ENCODE measurements around the gene LDLRAD4.

LDLRAD4 gene

GRCh38 chr18:13199169-13199568 lies 19.4 kb upstream of the LDLRAD4 start:
- Histone ChIP-seq H3K4me3 (ENCODE audit: low read length in 2 of 2) (no peak overlapping the region), H3K9ac (ENCODE audit: low read depth in 1 of 2, low read length in 2 of 2) (no peak overlapping the region), H3K4me1 (ENCODE audit: control insufficient read depth in 2 of 2, insufficient read depth in 2 of 2, low read length in 2 of 2) (no peaks in the 10 kb centered on the region), H3K9me3 (ENCODE audit: control insufficient read depth in 2 of 2, low read length in 2 of 2) (peaks cover 3 to 6% of the 10 kb centered on the region in 2 donors), H3K36me3 (ENCODE audit: control insufficient read depth in 2 of 2, insufficient read depth in 2 of 2, low read length in 2 of 2) (no peaks in the 10 kb centered on the region), H3K27ac (ENCODE audit: low read depth in 2 of 2, low read length in 2 of 2) (no peak overlapping the region), H3K27me3 (ENCODE audit: control insufficient read depth in 2 of 2, insufficient read depth in 2 of 2, low read length in 2 of 2) (no peaks in the 10 kb centered on the region)

DNA sequence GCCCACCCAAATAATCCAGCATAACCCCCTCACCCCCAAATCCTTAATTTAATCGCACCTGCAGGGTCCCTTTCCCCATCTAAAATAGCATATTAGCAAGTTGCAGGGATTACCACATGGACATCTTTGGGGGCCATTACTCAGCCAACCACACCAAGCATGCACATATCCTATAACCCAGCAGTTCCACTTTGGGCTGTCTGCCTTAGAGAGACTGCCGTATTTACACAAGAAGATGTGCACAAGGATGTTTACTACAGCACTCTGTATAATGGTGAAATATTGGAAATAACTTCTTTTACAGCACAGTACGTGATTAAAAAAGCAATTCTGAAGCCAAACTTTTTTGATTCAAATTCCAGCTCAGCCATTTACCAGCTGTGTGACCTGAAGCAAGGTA lies 17.3 kb upstream of the LDLRAD4 start:
- Histone ChIP-seq H3K9ac (ENCODE audit: low read depth in 1 of 2, low read length in 2 of 2) (no peak overlapping the region), H3K27me3 (ENCODE audit: control insufficient read depth in 2 of 2, insufficient read depth in 2 of 2, low read length in 2 of 2) (no peaks in the 10 kb centered on the region), H3K36me3 (ENCODE audit: control insufficient read depth in 2 of 2, insufficient read depth in 2 of 2, low read length in 2 of 2) (no peaks in the 10 kb centered on the region), H3K4me1 (ENCODE audit: control insufficient read depth in 2 of 2, insufficient read depth in 2 of 2, low read length in 2 of 2) (no peaks in the 10 kb centered on the region), H3K27ac (ENCODE audit: low read depth in 2 of 2, low read length in 2 of 2) (no peak overlapping the region), H3K9me3 (ENCODE audit: control insufficient read depth in 2 of 2, low read length in 2 of 2) (peaks cover 3 to 6% of the 10 kb centered on the region in 2 donors), H3K4me3 (ENCODE audit: low read length in 2 of 2) (no peak overlapping the region)

GRCh38 chr18:13202571-13202970 lies 16.0 kb upstream of the LDLRAD4 start:
- Histone ChIP-seq H3K27ac (ENCODE audit: low read depth in 2 of 2, low read length in 2 of 2) (no peak overlapping the region), H3K9ac (ENCODE audit: low read depth in 1 of 2, low read length in 2 of 2) (no peak overlapping the region), H3K27me3 (ENCODE audit: control insufficient read depth in 2 of 2, insufficient read depth in 2 of 2, low read length in 2 of 2) (no peaks in the 10 kb centered on the region), H3K36me3 (ENCODE audit: control insufficient read depth in 2 of 2, insufficient read depth in 2 of 2, low read length in 2 of 2) (no peaks in the 10 kb centered on the region), H3K4me1 (ENCODE audit: control insufficient read depth in 2 of 2, insufficient read depth in 2 of 2, low read length in 2 of 2) (no peaks in the 10 kb centered on the region), H3K4me3 (ENCODE audit: low read length in 2 of 2) (no peak overlapping the region), H3K9me3 (ENCODE audit: control insufficient read depth in 2 of 2, low read length in 2 of 2) (peaks cover 3 to 6% of the 10 kb centered on the region in 2 donors)

DNA sequence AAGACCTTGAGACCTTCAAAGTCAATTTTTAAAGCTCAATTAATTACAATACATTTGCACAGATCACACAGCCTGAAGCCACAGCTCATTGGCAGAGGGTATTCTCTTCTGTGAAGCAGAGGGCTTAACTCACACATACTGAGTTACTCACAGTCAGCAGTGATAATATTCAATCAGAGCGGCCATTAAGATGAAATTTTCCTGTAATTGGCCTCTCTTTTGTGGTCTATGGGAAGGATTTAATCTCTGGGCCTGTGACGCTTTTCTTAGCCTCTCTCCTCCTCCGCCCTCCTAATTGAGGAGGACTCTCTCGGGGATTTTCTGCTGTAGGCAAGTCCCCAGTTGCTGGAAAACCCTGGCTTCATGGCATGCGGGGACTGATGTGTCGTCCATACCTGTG lies 12.3 kb upstream of the LDLRAD4 start:
- Histone ChIP-seq H3K9me3 (ENCODE audit: control insufficient read depth in 2 of 2, low read length in 2 of 2) (no peaks in the 10 kb centered on the region), H3K36me3 (ENCODE audit: control insufficient read depth in 2 of 2, insufficient read depth in 2 of 2, low read length in 2 of 2) (no peaks in the 10 kb centered on the region), H3K27ac (ENCODE audit: low read depth in 2 of 2, low read length in 2 of 2) (no peak overlapping the region), H3K4me3 (ENCODE audit: low read length in 2 of 2) (no peak overlapping the region), H3K4me1 (ENCODE audit: control insufficient read depth in 2 of 2, insufficient read depth in 2 of 2, low read length in 2 of 2) (no peaks in the 10 kb centered on the region), H3K27me3 (ENCODE audit: control insufficient read depth in 2 of 2, insufficient read depth in 2 of 2, low read length in 2 of 2) (no peaks in the 10 kb centered on the region), H3K9ac (ENCODE audit: low read depth in 1 of 2, low read length in 2 of 2) (no peak overlapping the region)

DNA sequence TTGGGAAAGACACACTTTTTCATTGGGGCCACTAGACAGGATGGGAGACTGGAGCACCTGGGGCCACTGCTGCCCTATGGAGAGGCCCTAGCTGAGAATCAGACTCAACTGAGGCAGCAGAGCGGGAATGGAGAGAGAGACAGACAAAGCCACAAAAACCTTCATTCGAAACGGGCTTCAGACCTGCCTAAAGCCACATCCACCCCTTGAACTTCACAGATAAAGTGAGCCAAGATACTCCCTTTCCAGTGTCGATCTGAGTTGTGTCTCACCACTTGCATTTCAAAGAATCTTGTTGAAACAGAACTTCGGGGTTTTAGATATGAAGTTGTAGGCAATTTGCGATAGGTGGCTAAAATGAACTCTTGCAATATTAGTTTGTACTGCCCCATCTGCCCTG lies 11.3 kb upstream of the LDLRAD4 start:
- Histone ChIP-seq H3K4me1 (ENCODE audit: control insufficient read depth in 2 of 2, insufficient read depth in 2 of 2, low read length in 2 of 2) (no peaks in the 10 kb centered on the region), H3K36me3 (ENCODE audit: control insufficient read depth in 2 of 2, insufficient read depth in 2 of 2, low read length in 2 of 2) (no peaks in the 10 kb centered on the region), H3K9me3 (ENCODE audit: control insufficient read depth in 2 of 2, low read length in 2 of 2) (no peaks in the 10 kb centered on the region), H3K27ac (ENCODE audit: low read depth in 2 of 2, low read length in 2 of 2) (no peak overlapping the region), H3K27me3 (ENCODE audit: control insufficient read depth in 2 of 2, insufficient read depth in 2 of 2, low read length in 2 of 2) (no peaks in the 10 kb centered on the region), H3K9ac (ENCODE audit: low read depth in 1 of 2, low read length in 2 of 2) (no peak overlapping the region), H3K4me3 (ENCODE audit: low read length in 2 of 2) (no peak overlapping the region)

DNA sequence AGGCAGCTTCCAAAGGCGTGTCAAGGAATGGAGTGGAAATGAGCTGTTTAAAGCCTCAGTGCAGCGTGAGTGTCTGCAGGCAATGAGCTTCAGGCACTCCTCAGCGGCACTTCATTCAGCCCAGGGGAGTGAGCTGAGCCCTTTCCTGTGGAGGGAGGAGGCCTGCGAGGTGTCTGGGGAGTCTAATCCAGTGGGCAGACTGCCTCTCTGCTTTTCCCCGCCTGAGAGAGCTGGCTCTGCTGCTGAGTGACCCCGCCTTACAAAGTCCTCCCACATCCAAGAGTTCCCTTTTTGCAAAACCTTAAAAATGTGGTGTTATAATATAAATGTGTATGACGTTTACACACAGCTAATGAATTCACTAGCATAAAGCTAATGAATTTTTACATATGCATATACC lies 7.0 kb upstream of the LDLRAD4 start:
- Histone ChIP-seq H3K4me3 (ENCODE audit: low read length in 2 of 2) (no peak overlapping the region), H3K9ac (ENCODE audit: low read depth in 1 of 2, low read length in 2 of 2) (no peak overlapping the region)

GRCh38 chr18:13213036-13213795 lies 5.3 kb upstream of the LDLRAD4 start:
- Histone ChIP-seq H3K27me3 (ENCODE audit: control insufficient read depth in 2 of 2, insufficient read depth in 2 of 2, low read length in 2 of 2) (no peaks in the 10 kb centered on the region), H3K27ac (ENCODE audit: low read depth in 2 of 2, low read length in 2 of 2) (no peak overlapping the region), H3K4me1 (ENCODE audit: control insufficient read depth in 2 of 2, insufficient read depth in 2 of 2, low read length in 2 of 2) (peaks cover 8 to 10% of the 10 kb centered on the region in 2 donors), H3K9me3 (ENCODE audit: control insufficient read depth in 2 of 2, low read length in 2 of 2) (no peaks in the 10 kb centered on the region), H3K9ac (ENCODE audit: low read depth in 1 of 2, low read length in 2 of 2) (no peak overlapping the region), H3K36me3 (ENCODE audit: control insufficient read depth in 2 of 2, insufficient read depth in 2 of 2, low read length in 2 of 2) (no peaks in the 10 kb centered on the region), H3K4me3 (ENCODE audit: low read length in 2 of 2) (no peak overlapping the region)

More for the DNA sequence above, 7.0 kb upstream of the LDLRAD4 start:
- Histone ChIP-seq H3K27me3 (ENCODE audit: control insufficient read depth in 2 of 2, insufficient read depth in 2 of 2, low read length in 2 of 2) (no peaks in the 10 kb centered on the region), H3K36me3 (ENCODE audit: control insufficient read depth in 2 of 2, insufficient read depth in 2 of 2, low read length in 2 of 2) (no peaks in the 10 kb centered on the region), H3K4me1 (ENCODE audit: control insufficient read depth in 2 of 2, insufficient read depth in 2 of 2, low read length in 2 of 2) (peaks cover 4 to 5% of the 10 kb centered on the region in 2 donors), H3K27ac (ENCODE audit: low read depth in 2 of 2, low read length in 2 of 2) (no peak overlapping the region), H3K9me3 (ENCODE audit: control insufficient read depth in 2 of 2, low read length in 2 of 2) (no peaks in the 10 kb centered on the region)

- Histone ChIP-seq H3K9ac (ENCODE audit: low read depth in 1 of 2, low read length in 2 of 2) (no peak overlapping the region), H3K4me1 (ENCODE audit: control insufficient read depth in 2 of 2, insufficient read depth in 2 of 2, low read length in 2 of 2) (peaks cover 12 to 16% of the 10 kb centered on the region in 2 donors), H3K27me3 (ENCODE audit: control insufficient read depth in 2 of 2, insufficient read depth in 2 of 2, low read length in 2 of 2) (no peaks in the 10 kb centered on the region), H3K27ac (ENCODE audit: low read depth in 2 of 2, low read length in 2 of 2) (no peak overlapping the region), H3K9me3 (ENCODE audit: control insufficient read depth in 2 of 2, low read length in 2 of 2) (no peaks in the 10 kb centered on the region), H3K4me3 (ENCODE audit: low read length in 2 of 2) (no peak overlapping the region), H3K36me3 (ENCODE audit: control insufficient read depth in 2 of 2, insufficient read depth in 2 of 2, low read length in 2 of 2) (no peaks in the 10 kb centered on the region)
Measured at GRCh38 chr18:13214609-13215008, 4.0 kb upstream of the LDLRAD4 start.

DNA sequence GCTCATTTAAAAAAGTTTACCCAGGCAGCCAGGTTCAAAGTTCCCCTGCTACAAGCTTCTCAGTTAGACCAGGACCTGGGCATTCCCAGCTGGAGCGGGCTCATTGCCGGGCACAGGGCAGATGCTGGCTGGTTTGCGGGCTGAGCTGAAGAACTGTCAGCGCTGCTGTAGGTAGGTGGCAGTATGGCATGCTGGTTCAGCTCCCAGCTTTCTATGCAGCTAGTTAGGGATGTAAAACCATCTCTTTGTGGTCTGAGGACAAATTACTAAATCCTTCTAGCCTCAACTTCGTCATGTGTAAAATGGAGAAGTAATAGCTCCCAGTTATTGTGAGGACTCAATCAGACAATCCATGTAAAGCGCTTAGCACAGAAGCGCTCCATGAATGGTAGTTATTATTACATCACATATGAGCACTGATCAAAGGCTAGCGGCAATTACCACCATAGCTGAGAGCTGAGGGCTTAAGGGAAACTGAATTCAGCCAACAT lies 2.4 kb upstream of the LDLRAD4 start:
- Histone ChIP-seq H3K4me1 (ENCODE audit: control insufficient read depth in 2 of 2, insufficient read depth in 2 of 2, low read length in 2 of 2) (peaks cover 16 to 31% of the 10 kb centered on the region in 2 donors), H3K4me3 (ENCODE audit: low read length in 2 of 2) (no peak overlapping the region), H3K9ac (ENCODE audit: low read depth in 1 of 2, low read length in 2 of 2) (no peak overlapping the region), H3K36me3 (ENCODE audit: control insufficient read depth in 2 of 2, insufficient read depth in 2 of 2, low read length in 2 of 2) (no peaks in the 10 kb centered on the region), H3K9me3 (ENCODE audit: control insufficient read depth in 2 of 2, low read length in 2 of 2) (no peaks in the 10 kb centered on the region), H3K27ac (ENCODE audit: low read depth in 2 of 2, low read length in 2 of 2) (peak overlapping the region in 1 of 2 donors; percentile 16), H3K27me3 (ENCODE audit: control insufficient read depth in 2 of 2, insufficient read depth in 2 of 2, low read length in 2 of 2) (no peaks in the 10 kb centered on the region)

DNA sequence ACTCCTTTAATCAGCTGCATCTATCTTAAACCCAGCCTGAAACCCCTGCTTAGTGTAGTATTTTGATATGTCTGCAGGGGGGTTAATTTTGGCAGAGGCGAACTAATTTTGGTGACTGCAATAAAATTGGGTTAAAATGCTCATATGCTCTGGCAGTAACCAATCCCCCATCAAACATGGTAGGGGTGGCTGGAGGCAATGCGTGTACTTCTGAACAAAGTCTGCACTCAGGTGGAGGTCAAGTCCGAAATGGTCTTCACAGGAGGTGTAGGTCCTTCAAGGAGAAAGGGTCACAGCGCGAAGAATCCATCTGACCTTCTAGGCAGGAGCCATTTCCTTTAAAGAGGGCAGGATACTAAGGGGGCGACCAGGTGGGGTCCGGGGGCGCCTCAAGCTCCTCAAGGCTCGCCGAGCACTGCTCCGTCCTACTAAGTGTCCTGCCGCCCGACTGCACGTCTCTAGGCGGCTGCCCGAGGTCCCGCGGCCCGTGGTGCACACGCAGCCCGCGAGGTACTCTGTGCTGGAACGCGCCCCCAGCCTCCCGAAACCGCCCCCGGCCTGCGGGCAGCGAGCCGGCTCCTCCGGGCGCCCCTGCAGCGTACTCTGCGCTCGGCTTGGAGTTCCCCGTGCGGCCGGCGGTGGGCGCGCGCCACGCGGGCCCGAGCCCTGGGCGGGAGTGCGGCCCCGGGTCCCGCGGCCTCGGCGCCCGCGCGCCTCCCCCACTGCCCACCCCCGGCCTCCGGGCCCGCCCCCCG lies 1.7 kb upstream of the LDLRAD4 start:
- H3K9me3 ChIP-seq (ENCODE audit: control insufficient read depth in 2 of 2, low read length in 2 of 2), result no peaks in the 10 kb centered on the region
- peak overlapping the region; percentile 17 to 26 for H3K9ac ChIP-seq (ENCODE audit: low read depth in 1 of 2, low read length in 2 of 2)
- peak overlapping the region in 1 of 2 donors; percentile 78 for H3K27ac ChIP-seq (ENCODE audit: low read depth in 2 of 2, low read length in 2 of 2)
- H3K4me1 ChIP-seq (ENCODE audit: control insufficient read depth in 2 of 2, insufficient read depth in 2 of 2, low read length in 2 of 2), result peaks cover 20 to 39% of the 10 kb centered on the region in 2 donors
- H3K4me3 ChIP-seq (ENCODE audit: low read length in 2 of 2), result peak overlapping the region; percentile 51 to 78
- H3K36me3 ChIP-seq (ENCODE audit: control insufficient read depth in 2 of 2, insufficient read depth in 2 of 2, low read length in 2 of 2), result no peaks in the 10 kb centered on the region
- no peaks in the 10 kb centered on the region for H3K27me3 ChIP-seq (ENCODE audit: control insufficient read depth in 2 of 2, insufficient read depth in 2 of 2, low read length in 2 of 2)
